Osteoblast (primary cell): ENCODE data around the gene SYCP1. TPM values are rescaled to one million over a fixed set of nuclear protein-coding genes. Genes with fewer than 3 reads are reported as not detected.

Experiments used
- DNase-seq: peaks from one replicate; pipeline ENCODE4 v3.0.0; 2011; ENCODE audit warnings: low spot score, mixed read lengths; ENCODE audit not compliant: insufficient read length; ENCODE audit errors: missing footprints
- H2AFZ ChIP-seq: 2 replicates; pipeline ENCODE4 v1.6.0; 2011; ENCODE audit warnings: mild to moderate bottlenecking, low read length
- H3K27ac ChIP-seq: 2 replicates; pipeline ENCODE4 v1.5.1; 2011; ENCODE audit warnings: mild to moderate bottlenecking, low read depth, low read length, moderate library complexity
- H3K27me3 ChIP-seq: 2 replicates; pipeline ENCODE4 v1.6.0; 2012; ENCODE audit warnings: mild to moderate bottlenecking, control low read depth, inconsistent platforms, low read length, moderate library complexity; ENCODE audit not compliant: insufficient read depth
- H3K36me3 ChIP-seq: 2 replicates; pipeline ENCODE4 v1.5.1; 2011; ENCODE audit warnings: mild to moderate bottlenecking, low read length, control low read depth, moderate library complexity; ENCODE audit not compliant: insufficient read depth
- H3K4me1 ChIP-seq: 2 replicates; pipeline ENCODE4 v1.5.1; 2011; ENCODE audit warnings: mild to moderate bottlenecking, low read length, control low read depth, moderate library complexity; ENCODE audit not compliant: insufficient read depth
- H3K4me2 ChIP-seq: 2 replicates; pipeline ENCODE4 v1.6.0; 2011; ENCODE audit warnings: mild to moderate bottlenecking, low read length; ENCODE audit not compliant: insufficient read depth
- H3K4me3 ChIP-seq: fragments of 200-600 bp; sonication (generic); 3 replicates; pipeline ENCODE4 v1.5.1; 2012; ENCODE audit warnings: mild to moderate bottlenecking, low read length, inconsistent platforms; ENCODE audit not compliant: insufficient read depth
- H3K79me2 ChIP-seq: 2 replicates; pipeline ENCODE4 v1.6.0; 2012; ENCODE audit warnings: mild to moderate bottlenecking, low read length, control low read depth, inconsistent platforms; ENCODE audit not compliant: insufficient read depth
- H3K9me3 ChIP-seq: 2 replicates; pipeline ENCODE4 v1.5.1; 2011; ENCODE audit warnings: low read depth, low read length, control low read depth
- H4K20me1 ChIP-seq: 2 replicates; pipeline ENCODE4 v1.6.0; 2012; ENCODE audit warnings: mild to moderate bottlenecking, low read length, control low read depth; ENCODE audit not compliant: insufficient read depth
- total RNA-seq: library from RNA; depleted of rRNA; stranded (reverse); fragments of >200 nt; gene quantifications from 2 replicates; pipeline ENCODE4 v1.2.3, GENCODE V29; 2012
- TF ChIP-seq, protein P1 (sequence below): IDR thresholded peaks from 2 replicates; pipeline ENCODE4 v1.5.1; 2011; ENCODE audit warnings: mild to moderate bottlenecking, low read depth, low read length, moderate library complexity; ENCODE audit errors: extremely low read depth

Gene SYCP1
- total RNA-seq, 1 donor, result not detected

DNA sequence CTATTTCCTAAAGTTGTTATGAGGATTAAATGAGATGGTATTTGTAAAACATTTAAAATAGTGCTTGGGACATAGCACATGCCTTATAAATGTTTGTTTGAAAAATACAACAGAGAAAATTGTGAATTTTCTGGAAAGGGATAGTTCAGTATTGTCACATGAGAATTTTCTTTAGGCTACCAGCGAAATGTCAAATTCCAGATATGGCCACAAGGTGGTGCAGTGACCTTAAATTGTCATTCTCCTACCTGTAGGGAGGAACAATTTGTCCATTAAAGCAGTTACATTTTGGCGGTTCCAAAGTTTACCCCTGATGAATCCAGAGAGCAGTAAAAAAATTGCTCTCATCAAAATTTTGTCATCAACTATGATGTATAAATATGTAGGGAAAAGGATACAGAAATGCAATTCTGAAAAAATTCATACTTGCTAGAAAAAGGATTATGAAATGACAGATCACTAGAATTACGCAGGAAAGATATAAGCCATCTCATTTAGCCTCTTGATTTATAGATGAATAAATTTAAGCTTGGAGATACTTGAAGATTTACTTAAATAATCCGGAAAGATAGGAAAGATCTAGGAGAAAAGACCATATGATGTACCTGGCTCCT lies 124.7 kb downstream of the SYCP1 start:
- peaks cover 19% of the 10 kb centered on the region for H3K27me3 ChIP-seq
- no peak overlapping the region for H2AFZ ChIP-seq
- H3K36me3 ChIP-seq, result no peaks in the 10 kb centered on the region
- no peaks in the 10 kb centered on the region for H3K4me1 ChIP-seq
- DNase-seq, result no peak
- no peak overlapping the region for H3K27ac ChIP-seq
- no peak overlapping the region for H3K4me3 ChIP-seq
- TF ChIP-seq, protein P1, sequence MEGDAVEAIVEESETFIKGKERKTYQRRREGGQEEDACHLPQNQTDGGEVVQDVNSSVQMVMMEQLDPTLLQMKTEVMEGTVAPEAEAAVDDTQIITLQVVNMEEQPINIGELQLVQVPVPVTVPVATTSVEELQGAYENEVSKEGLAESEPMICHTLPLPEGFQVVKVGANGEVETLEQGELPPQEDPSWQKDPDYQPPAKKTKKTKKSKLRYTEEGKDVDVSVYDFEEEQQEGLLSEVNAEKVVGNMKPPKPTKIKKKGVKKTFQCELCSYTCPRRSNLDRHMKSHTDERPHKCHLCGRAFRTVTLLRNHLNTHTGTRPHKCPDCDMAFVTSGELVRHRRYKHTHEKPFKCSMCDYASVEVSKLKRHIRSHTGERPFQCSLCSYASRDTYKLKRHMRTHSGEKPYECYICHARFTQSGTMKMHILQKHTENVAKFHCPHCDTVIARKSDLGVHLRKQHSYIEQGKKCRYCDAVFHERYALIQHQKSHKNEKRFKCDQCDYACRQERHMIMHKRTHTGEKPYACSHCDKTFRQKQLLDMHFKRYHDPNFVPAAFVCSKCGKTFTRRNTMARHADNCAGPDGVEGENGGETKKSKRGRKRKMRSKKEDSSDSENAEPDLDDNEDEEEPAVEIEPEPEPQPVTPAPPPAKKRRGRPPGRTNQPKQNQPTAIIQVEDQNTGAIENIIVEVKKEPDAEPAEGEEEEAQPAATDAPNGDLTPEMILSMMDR, result peak; percentile 67
- no peaks in the 10 kb centered on the region for H3K79me2 ChIP-seq
- H3K4me2 ChIP-seq, result no peak overlapping the region
- H3K9me3 ChIP-seq, result peaks cover 4% of the 10 kb centered on the region
- no peaks in the 10 kb centered on the region for H4K20me1 ChIP-seq

DNA sequence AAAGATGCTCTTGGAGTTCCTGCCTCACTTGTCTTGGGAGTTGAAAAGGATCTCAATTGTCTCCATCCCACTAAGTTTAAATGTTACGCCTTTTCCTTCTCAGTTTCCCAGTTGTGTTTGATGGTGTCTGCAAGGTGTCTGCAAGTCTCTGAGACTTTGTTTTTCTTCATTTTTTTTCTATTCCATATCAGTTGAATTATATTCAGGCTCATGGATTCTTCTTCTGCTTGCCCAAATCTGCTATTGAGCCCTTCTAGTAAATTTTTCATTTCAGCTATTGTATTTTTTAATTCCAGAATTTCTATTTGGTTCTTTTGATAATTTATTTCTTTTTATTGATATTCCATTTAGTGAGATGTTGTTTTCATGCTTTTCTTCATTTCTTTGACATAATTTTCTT lies 127.6 kb downstream of the SYCP1 start:
- Histone ChIP-seq H3K9me3 (peaks cover 4% of the 10 kb centered on the region), H3K4me2 (no peak overlapping the region), H2AFZ (no peak overlapping the region), H3K79me2 (no peaks in the 10 kb centered on the region), H3K27ac (no peak overlapping the region), H3K36me3 (no peaks in the 10 kb centered on the region), H3K4me1 (no peaks in the 10 kb centered on the region), H4K20me1 (no peaks in the 10 kb centered on the region), H3K27me3 (peaks cover 7% of the 10 kb centered on the region), H3K4me3 (no peak overlapping the region)
- no peak for DNase-seq
- TF ChIP-seq, protein P1, result no peak

- no peak overlapping the region for H3K27ac ChIP-seq
Measured at GRCh38 chr1:114986286-114986685, 131.6 kb downstream of the SYCP1 start.

GRCh38 chr1:114988095-114988494 lies 133.4 kb downstream of the SYCP1 start:
- no peaks in the 10 kb centered on the region for H3K79me2 ChIP-seq
- no peak overlapping the region for H3K27ac ChIP-seq
- no peak overlapping the region for H3K4me2 ChIP-seq
- no peak for DNase-seq
- no peaks in the 10 kb centered on the region for H3K36me3 ChIP-seq
- TF ChIP-seq, protein P1, result no peak
- no peak overlapping the region for H2AFZ ChIP-seq
- peaks cover 6% of the 10 kb centered on the region for H3K27me3 ChIP-seq
- H3K4me1 ChIP-seq, result no peaks in the 10 kb centered on the region
- peaks cover 2% of the 10 kb centered on the region for H3K9me3 ChIP-seq
- no peaks in the 10 kb centered on the region for H4K20me1 ChIP-seq
- H3K4me3 ChIP-seq, result no peak overlapping the region

More at GRCh38 chr1:114986286-114986685, 131.6 kb downstream of the SYCP1 start:
- Histone ChIP-seq H3K4me3 (no peak overlapping the region), H2AFZ (no peak overlapping the region), H3K79me2 (no peaks in the 10 kb centered on the region), H3K9me3 (peaks cover 6% of the 10 kb centered on the region), H3K4me1 (no peaks in the 10 kb centered on the region), H3K27me3 (peaks cover 3% of the 10 kb centered on the region), H3K4me2 (no peak overlapping the region), H3K36me3 (no peaks in the 10 kb centered on the region), H4K20me1 (no peaks in the 10 kb centered on the region)
- no peak for DNase-seq
- TF ChIP-seq, protein P1, result no peak
